Measurements from ENCODE around the gene MARK3. TPM values are rescaled to one million over a fixed set of nuclear protein-coding genes. Genes with fewer than 3 reads are reported as not detected.

The MARK3 gene
- total and polyA plus RNA-seq, 2 donors (not counting 1 experiment from before 2014, with no cell fraction given): 73.0 to 142 TPM

- Histone ChIP-seq H3K4me2 (replicated peaks; ENCODE audit: low read depth, low read length, poor library complexity, severe bottlenecking) (no peak overlapping the region), H3K36me3 (replicated peaks in 1 of 2; ENCODE audit: control extremely low read depth in 1 of 2, control insufficient read depth in 1 of 2, extremely low read depth in 1 of 2, insufficient read depth in 2 of 2, low read length in 1 of 2) (no peaks in the 10 kb centered on the region), H3K9ac (ENCODE audit: low read length) (no peak overlapping the region), H3K9me3 (ENCODE audit: control extremely low read depth in 1 of 3, control insufficient read depth in 2 of 3, insufficient read depth in 1 of 3, low read length in 2 of 3) (no peaks in the 10 kb centered on the region), H3K27me3 (replicated peaks in 1 of 4; ENCODE audit: control extremely low read depth in 1 of 4, control insufficient read depth in 3 of 4, insufficient read depth in 4 of 4, low read length in 3 of 4) (peaks cover 0 to 22% (median 2%) of the 10 kb centered on the region in 4 experiments), H3K4me3 (ENCODE audit: control extremely low read depth in 1 of 5, extremely low read depth in 1 of 5, insufficient read depth in 1 of 5, low read depth in 2 of 5, low read length in 4 of 5) (no peak overlapping the region), H2AFZ (ENCODE audit: insufficient read depth, low read depth, low read length, poor library complexity, severe bottlenecking) (no peak overlapping the region), H3K4me1 (ENCODE audit: control insufficient read depth in 2 of 2, insufficient read depth in 2 of 2, low read length in 2 of 2) (peaks cover 0 to 6% of the 10 kb centered on the region in 2 donors), H3K27ac (ENCODE audit: low read length in 2 of 2) (no peak overlapping the region), H4K20me1 (ENCODE audit: control insufficient read depth, insufficient read depth, low read length, poor library complexity, severe bottlenecking) (peaks cover 29% of the 10 kb centered on the region), H3K79me2 (ENCODE audit: control insufficient read depth, insufficient read depth, low read length) (peaks cover 22% of the 10 kb centered on the region)
- 85% methylated on average over 27 of the region's 27 CpGs for WGBS (ENCODE audit: insufficient coverage)
- ATAC-seq (ENCODE audit: low read depth) (no peak), DNase-seq (no peak)
- H3K27me3 Mint-ChIP-seq: no peaks in the 10 kb centered on the region
- peaks cover 4% of the 10 kb centered on the region for H3K4me1 Mint-ChIP-seq
- intact Hi-C loops (cut with micrococcal nuclease): loop anchor here (1.0 to 5.0 kb wide), 2 partner anchors 46 to 469 kb away; no protein-coding TSS in a partner anchor
- TF ChIP-seq EZH2 (IDR thresholded peaks at IDR 0.05; ENCODE audit: borderline replicate concordance, insufficient read depth, low read depth, low read length, poor library complexity, severe bottlenecking) (no peak), CTCF (IDR thresholded peaks at IDR 0.05) (no peak)
- no peak overlapping the region for H3K27ac Mint-ChIP-seq
- CTCF ChIA-PET: interaction anchor here (0.7 to 9.3 kb wide), 6 partner anchors 9 to 47 kb away, joined by 3 to 128 read pairs (median 18); partner anchors contain the start of gene TRMT61A
- H3K9me3 Mint-ChIP-seq (ENCODE audit: insufficient read depth): no peaks in the 10 kb centered on the region
- POLR2A ChIA-PET: no interaction called here
- no peak overlapping the region for H3K4me3 Mint-ChIP-seq
Observed at GRCh38 chr14:103545915-103546651, 160.9 kb downstream of the MARK3 start.

Measured in B cell (primary cell).